Measurements from ENCODE around the gene ZBTB7C. TPM values are rescaled to one million over a fixed set of nuclear protein-coding genes. Genes with fewer than 3 reads are reported as not detected.

ZBTB7C gene
- total and polyA plus RNA-seq, 3 experiments from 2014 or later: 0.13 TPM; not detected in 2

DNA sequence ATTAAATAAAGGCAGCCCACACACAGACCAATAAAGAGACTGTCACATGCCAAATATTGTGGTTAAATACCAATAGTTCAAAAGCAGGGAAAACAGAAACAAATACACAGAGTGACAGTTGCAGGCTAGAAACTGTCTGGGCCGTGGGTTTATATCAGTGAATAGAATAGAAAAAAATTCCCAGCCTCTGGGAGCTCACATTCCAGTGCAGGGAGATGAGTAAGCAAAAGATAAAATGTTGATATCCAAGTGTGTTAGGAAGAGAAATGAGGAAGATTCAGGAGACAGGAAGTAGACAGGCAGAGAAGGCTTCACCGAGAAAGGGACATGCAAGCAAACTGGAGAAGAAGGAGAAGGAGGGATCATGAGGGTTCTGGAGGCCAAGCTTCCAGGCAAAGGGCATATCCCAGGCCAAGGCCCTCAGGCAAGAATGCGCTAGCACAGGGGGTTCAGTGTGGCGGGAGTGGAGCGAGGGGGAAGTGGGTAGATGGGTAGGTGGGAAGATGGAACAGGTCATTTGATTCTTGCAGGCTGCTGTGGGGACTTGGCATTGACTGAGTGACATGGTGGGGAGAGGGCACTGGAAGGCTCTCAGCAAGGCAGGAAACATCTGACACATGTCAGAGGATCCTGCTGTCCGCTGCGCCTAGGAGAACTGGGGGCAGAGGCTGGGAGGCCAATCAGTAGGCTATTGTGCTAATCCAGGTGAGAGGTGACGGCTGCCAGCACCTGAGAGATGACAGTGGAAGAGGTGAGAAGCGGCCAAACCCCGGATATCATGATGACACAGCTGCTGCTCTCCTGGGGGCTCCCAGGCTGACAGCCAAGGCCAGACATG, 89.2 kb downstream of the ZBTB7C start:
- no peaks in the 10 kb centered on the region for H3K36me3 ChIP-seq (ENCODE audit: insufficient read depth, low read length)
- H3K9me3 Mint-ChIP-seq: no peaks in the 10 kb centered on the region
- DNase-seq: no peak
- ChIA-PET POLR2A (no interaction called here), CTCF (no interaction called here)
- H3K4me3 Mint-ChIP-seq: no peak overlapping the region
- no peaks in the 10 kb centered on the region for H3K4me1 Mint-ChIP-seq
- H3K4me1 ChIP-seq (ENCODE audit: insufficient read depth, low read length): no peaks in the 10 kb centered on the region
- peaks cover 7 to 12% of the 10 kb centered on the region in 2 donors for H3K27me3 Mint-ChIP-seq
- H3K27ac ChIP-seq (ENCODE audit: low read depth, low read length): no peak overlapping the region
- H3K27me3 ChIP-seq (ENCODE audit: insufficient read depth, low read length, poor library complexity, severe bottlenecking): peaks cover 4% of the 10 kb centered on the region
- H3K36me3 Mint-ChIP-seq: no peaks in the 10 kb centered on the region
- no peak overlapping the region for H3K27ac Mint-ChIP-seq
- H3K4me3 ChIP-seq (ENCODE audit: low read length): no peak overlapping the region
- H3K9me3 ChIP-seq (ENCODE audit: low read length): no peaks in the 10 kb centered on the region

DNA sequence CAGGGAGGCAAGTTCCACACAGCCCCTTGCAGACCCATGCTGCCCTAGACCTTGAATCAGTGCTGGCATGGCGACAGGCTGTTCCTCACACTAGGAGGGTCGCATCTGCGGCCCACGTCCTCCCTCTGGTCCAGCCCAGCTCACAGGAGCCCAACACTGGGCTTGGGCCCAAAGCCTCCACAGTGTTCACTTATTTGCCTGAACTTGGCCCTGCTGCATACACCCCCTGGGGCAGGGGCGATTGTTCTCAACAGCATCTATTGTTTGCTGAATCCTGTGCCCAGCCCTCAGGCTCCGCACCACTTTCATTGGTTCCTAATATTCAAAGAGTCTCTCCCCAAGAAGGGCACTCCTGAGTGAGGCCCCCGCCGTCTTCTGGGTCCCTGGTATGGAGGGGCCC, 90.7 kb downstream of the ZBTB7C start:
- H3K4me1 ChIP-seq (ENCODE audit: insufficient read depth, low read length): no peaks in the 10 kb centered on the region
- no peak overlapping the region for H3K4me3 ChIP-seq (ENCODE audit: low read length)
- H3K27ac ChIP-seq (ENCODE audit: low read depth, low read length): no peak overlapping the region
- POLR2A ChIA-PET: no interaction called here
- CTCF ChIA-PET: no interaction called here
- Mint-ChIP-seq H3K27me3 (peaks cover 7 to 8% of the 10 kb centered on the region in 2 donors), H3K27ac (no peak overlapping the region), H3K4me3 (no peak overlapping the region), H3K4me1 (no peaks in the 10 kb centered on the region), H3K9me3 (no peaks in the 10 kb centered on the region), H3K36me3 (no peaks in the 10 kb centered on the region)
- no peak for DNase-seq
- no peaks in the 10 kb centered on the region for H3K36me3 ChIP-seq (ENCODE audit: insufficient read depth, low read length)
- H3K27me3 ChIP-seq (ENCODE audit: insufficient read depth, low read length, poor library complexity, severe bottlenecking): peaks cover 4% of the 10 kb centered on the region
- no peaks in the 10 kb centered on the region for H3K9me3 ChIP-seq (ENCODE audit: low read length)

DNA sequence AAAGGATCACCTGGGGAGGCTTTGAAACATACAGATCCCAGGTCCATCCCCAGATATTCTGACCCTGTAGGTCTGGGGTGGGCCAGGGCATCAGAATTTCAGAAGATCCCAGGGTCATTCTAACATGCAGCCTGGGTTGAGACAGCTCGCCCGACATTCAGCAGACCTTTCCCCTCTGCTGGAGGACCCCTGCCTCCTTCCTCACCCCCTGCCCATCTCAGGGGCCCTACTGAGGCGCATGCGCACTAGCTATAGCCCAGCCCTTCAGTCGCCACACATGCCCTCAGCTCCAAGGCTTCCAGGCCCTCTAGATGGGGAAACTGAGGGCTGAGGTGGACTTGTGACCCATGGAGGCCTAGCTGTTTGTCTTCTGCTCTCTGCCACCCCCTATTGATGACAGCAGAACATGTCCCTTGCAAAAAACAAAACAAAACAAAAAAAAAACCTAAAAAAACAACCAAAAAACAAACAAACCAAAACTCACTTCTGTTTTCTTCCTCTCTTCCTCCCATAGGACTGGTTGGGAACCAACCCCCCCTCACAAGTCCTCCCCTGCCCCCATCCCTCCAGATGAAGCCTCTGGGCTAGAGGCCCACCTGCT, 91.3 kb downstream of the ZBTB7C start:
- POLR2A ChIA-PET: no interaction called here
- Histone ChIP-seq H3K9me3 (ENCODE audit: low read length) (no peaks in the 10 kb centered on the region), H3K4me3 (ENCODE audit: low read length) (no peak overlapping the region), H3K4me1 (ENCODE audit: insufficient read depth, low read length) (no peaks in the 10 kb centered on the region), H3K27me3 (ENCODE audit: insufficient read depth, low read length, poor library complexity, severe bottlenecking) (peaks cover 4% of the 10 kb centered on the region), H3K36me3 (ENCODE audit: insufficient read depth, low read length) (no peaks in the 10 kb centered on the region), H3K27ac (ENCODE audit: low read depth, low read length) (no peak overlapping the region)
- Mint-ChIP-seq H3K27ac (no peak overlapping the region), H3K36me3 (no peaks in the 10 kb centered on the region), H3K4me3 (no peak overlapping the region), H3K4me1 (no peaks in the 10 kb centered on the region), H3K9me3 (no peaks in the 10 kb centered on the region), H3K27me3 (peaks cover 7% of the 10 kb centered on the region in 2 donors)
- DNase-seq: no peak
- CTCF ChIA-PET: no interaction called here

DNA sequence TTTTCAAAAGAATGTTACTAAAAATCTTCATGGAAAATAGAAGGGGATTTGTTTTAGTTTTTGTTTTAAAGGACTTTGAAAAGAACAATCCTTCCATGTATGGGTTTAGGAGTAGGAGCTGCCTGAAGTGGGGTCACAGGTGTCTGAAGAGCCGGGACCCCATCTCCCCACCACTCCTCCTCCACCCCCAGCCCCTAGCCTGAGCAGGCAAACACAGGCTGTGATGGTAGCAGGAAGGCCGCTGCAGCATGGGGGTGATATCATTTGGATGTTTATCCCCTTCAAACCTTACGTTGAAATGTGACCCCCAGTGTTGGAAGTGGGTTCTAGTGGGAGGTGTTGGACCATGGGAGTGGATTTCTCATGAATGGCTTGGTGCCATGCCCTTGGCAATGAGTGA, 93.0 kb downstream of the ZBTB7C start:
- H3K9me3 ChIP-seq (ENCODE audit: low read length): no peaks in the 10 kb centered on the region
- Mint-ChIP-seq H3K36me3 (no peaks in the 10 kb centered on the region), H3K27ac (no peak overlapping the region), H3K27me3 (peaks cover 7 to 9% of the 10 kb centered on the region in 2 donors), H3K4me3 (no peak overlapping the region), H3K9me3 (no peaks in the 10 kb centered on the region), H3K4me1 (no peaks in the 10 kb centered on the region)
- H3K4me3 ChIP-seq (ENCODE audit: low read length): no peak overlapping the region
- ChIA-PET CTCF (interaction anchor here (1.4 kb wide), 1 partner anchor 81 kb away, joined by 3 read pairs; no protein-coding TSS in a partner anchor), POLR2A (no interaction called here)
- H3K4me1 ChIP-seq (ENCODE audit: insufficient read depth, low read length): no peaks in the 10 kb centered on the region
- no peak overlapping the region for H3K27ac ChIP-seq (ENCODE audit: low read depth, low read length)
- DNase-seq: no peak
- H3K27me3 ChIP-seq (ENCODE audit: insufficient read depth, low read length, poor library complexity, severe bottlenecking): peaks cover 4% of the 10 kb centered on the region
- no peaks in the 10 kb centered on the region for H3K36me3 ChIP-seq (ENCODE audit: insufficient read depth, low read length)

DNA sequence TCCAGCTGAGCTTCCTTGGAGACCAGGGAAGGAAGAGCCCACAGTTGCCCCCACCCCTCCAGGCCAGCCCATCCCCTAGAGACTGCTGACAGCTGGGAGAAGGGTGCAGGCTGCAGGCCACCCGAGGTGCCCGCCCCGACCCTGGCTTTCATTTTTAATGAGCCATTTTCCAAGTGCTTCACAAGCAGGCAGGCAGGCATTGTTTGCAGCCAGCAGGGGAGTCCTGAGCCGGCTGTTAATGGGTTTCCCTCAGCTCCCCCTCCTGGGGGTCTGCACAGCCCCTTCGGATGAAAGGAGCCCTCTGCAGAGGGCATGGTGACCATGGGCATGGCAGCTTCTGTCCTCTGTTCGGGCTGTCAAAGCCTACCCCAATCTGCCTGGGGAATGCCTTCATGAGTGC, 94.5 kb downstream of the ZBTB7C start:
- Histone ChIP-seq H3K9me3 (ENCODE audit: low read length) (no peaks in the 10 kb centered on the region), H3K27me3 (ENCODE audit: insufficient read depth, low read length, poor library complexity, severe bottlenecking) (peaks cover under 1% of the 10 kb centered on the region), H3K36me3 (ENCODE audit: insufficient read depth, low read length) (no peaks in the 10 kb centered on the region), H3K4me1 (ENCODE audit: insufficient read depth, low read length) (no peaks in the 10 kb centered on the region), H3K27ac (ENCODE audit: low read depth, low read length) (no peak overlapping the region), H3K4me3 (ENCODE audit: low read length) (no peak overlapping the region)
- DNase-seq: no peak
- no peak overlapping the region for H3K27ac Mint-ChIP-seq
- POLR2A ChIA-PET: no interaction called here
- H3K27me3 Mint-ChIP-seq: peaks cover under 1 to 11% of the 10 kb centered on the region in 2 donors
- H3K4me3 Mint-ChIP-seq: no peak overlapping the region
- H3K4me1 Mint-ChIP-seq: no peaks in the 10 kb centered on the region
- no peaks in the 10 kb centered on the region for H3K9me3 Mint-ChIP-seq
- H3K36me3 Mint-ChIP-seq: no peaks in the 10 kb centered on the region
- CTCF ChIA-PET: interaction anchor here (0.9 kb wide), 1 partner anchor 130 kb away, joined by 3 read pairs; no protein-coding TSS in a partner anchor

DNA sequence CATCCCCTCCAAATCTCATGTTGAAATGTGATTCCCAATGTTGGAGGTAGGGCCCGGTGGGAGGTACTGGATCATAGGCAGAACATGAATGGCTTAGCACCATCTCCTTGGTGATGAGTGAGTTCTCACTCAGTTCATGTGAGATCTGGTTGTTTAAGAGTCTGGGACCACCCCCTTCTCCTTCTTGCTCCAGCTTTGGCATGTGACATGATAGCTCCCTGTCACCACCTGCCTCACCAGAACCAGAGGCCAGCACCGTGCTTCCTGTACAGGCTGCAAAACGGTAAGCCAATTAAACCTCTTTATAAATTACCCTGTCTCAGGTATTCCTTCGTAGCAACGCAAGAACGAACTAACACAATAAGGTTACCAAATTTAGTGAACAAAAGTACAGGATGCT, 95.4 kb downstream of the ZBTB7C start:
- POLR2A ChIA-PET: no interaction called here
- H3K36me3 ChIP-seq (ENCODE audit: insufficient read depth, low read length): no peaks in the 10 kb centered on the region

DNA sequence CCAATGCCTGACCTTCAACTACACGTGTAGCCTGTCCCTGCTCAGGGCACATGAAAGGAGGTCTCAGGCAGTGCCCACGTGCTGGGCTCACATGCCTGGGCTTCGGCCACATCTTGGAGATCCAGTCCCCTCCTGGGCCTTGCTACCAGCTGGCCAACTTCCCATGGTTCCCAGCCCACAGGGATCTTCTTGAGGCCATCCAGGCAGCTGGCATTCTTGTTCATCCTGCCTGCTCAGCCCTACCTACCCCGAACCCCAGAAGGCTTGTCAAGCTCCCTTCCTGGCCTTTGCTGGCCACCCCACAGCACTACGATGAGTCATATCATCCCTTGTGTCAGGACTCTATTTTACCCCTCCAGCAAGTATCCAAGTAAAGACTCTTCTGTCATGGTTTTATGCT, 97.1 kb downstream of the ZBTB7C start:
- H3K9me3 ChIP-seq (ENCODE audit: low read length): no peaks in the 10 kb centered on the region
- POLR2A ChIA-PET: no interaction called here
- H3K4me3 Mint-ChIP-seq: no peak overlapping the region
- CTCF ChIA-PET: no interaction called here
- H3K36me3 ChIP-seq (ENCODE audit: insufficient read depth, low read length): no peaks in the 10 kb centered on the region
- no peak overlapping the region for H3K4me3 ChIP-seq (ENCODE audit: low read length)
- DNase-seq: no peak
- H3K4me1 ChIP-seq (ENCODE audit: insufficient read depth, low read length): no peaks in the 10 kb centered on the region
- H3K9me3 Mint-ChIP-seq: no peaks in the 10 kb centered on the region
- H3K27me3 ChIP-seq (ENCODE audit: insufficient read depth, low read length, poor library complexity, severe bottlenecking): no peaks in the 10 kb centered on the region
- H3K4me1 Mint-ChIP-seq: no peaks in the 10 kb centered on the region
- H3K27ac ChIP-seq (ENCODE audit: low read depth, low read length): no peak overlapping the region
- H3K36me3 Mint-ChIP-seq: no peaks in the 10 kb centered on the region
- H3K27ac Mint-ChIP-seq: no peak overlapping the region
- peaks cover 3 to 16% of the 10 kb centered on the region in 2 donors for H3K27me3 Mint-ChIP-seq

More for the DNA sequence above, 95.4 kb downstream of the ZBTB7C start:
- Mint-ChIP-seq H3K36me3 (no peaks in the 10 kb centered on the region), H3K27ac (no peak overlapping the region), H3K27me3 (peaks cover 0 to 16% of the 10 kb centered on the region in 2 donors), H3K9me3 (no peaks in the 10 kb centered on the region), H3K4me1 (no peaks in the 10 kb centered on the region), H3K4me3 (no peak overlapping the region)
- no peak overlapping the region for H3K4me3 ChIP-seq (ENCODE audit: low read length)
- CTCF ChIA-PET: no interaction called here
- DNase-seq: no peak
- H3K9me3 ChIP-seq (ENCODE audit: low read length): no peaks in the 10 kb centered on the region
- no peaks in the 10 kb centered on the region for H3K27me3 ChIP-seq (ENCODE audit: insufficient read depth, low read length, poor library complexity, severe bottlenecking)
- H3K4me1 ChIP-seq (ENCODE audit: insufficient read depth, low read length): no peaks in the 10 kb centered on the region
- no peak overlapping the region for H3K27ac ChIP-seq (ENCODE audit: low read depth, low read length)

DNA sequence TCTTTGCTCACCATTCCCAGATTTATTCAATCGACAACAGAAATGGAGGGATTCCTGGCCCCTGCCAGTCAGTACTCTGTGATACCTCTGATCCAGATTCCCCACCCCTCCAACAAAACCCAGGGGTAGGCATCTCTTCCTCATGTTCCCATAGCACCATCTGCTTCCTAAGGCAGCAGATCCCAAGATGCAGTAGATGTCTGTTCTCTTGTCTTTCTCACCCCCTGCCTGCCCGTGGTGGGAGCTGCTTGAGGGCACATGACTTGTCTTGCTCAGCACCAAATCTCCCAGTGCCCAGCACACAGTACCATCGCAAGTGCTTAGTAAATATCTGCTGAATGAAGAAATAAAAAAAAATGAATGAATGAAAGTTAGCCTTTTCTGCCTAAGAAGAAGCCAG, 98.2 kb downstream of the ZBTB7C start:
- CTCF ChIA-PET: no interaction called here
- Histone ChIP-seq H3K27me3 (ENCODE audit: insufficient read depth, low read length, poor library complexity, severe bottlenecking) (no peaks in the 10 kb centered on the region), H3K4me1 (ENCODE audit: insufficient read depth, low read length) (no peaks in the 10 kb centered on the region), H3K4me3 (ENCODE audit: low read length) (no peak overlapping the region), H3K9me3 (ENCODE audit: low read length) (no peaks in the 10 kb centered on the region), H3K27ac (ENCODE audit: low read depth, low read length) (no peak overlapping the region), H3K36me3 (ENCODE audit: insufficient read depth, low read length) (no peaks in the 10 kb centered on the region)
- Mint-ChIP-seq H3K4me1 (no peaks in the 10 kb centered on the region), H3K27me3 (peaks cover 3 to 15% of the 10 kb centered on the region in 2 donors), H3K27ac (no peak overlapping the region), H3K9me3 (no peaks in the 10 kb centered on the region), H3K4me3 (no peak overlapping the region), H3K36me3 (no peaks in the 10 kb centered on the region)
- POLR2A ChIA-PET: no interaction called here
- no peak for DNase-seq
